ENCODE measurements around the gene RHCG.

- no peak for TF ChIP-seq RAD21 (IDR thresholded peaks at IDR 0.05; ENCODE audit: low read length)
- no peak for TF ChIP-seq CTCF (IDR thresholded peaks at IDR 0.05)
- no peak for TF ChIP-seq POLR2AphosphoS5 (IDR thresholded peaks at IDR 0.05; ENCODE audit: low read depth, low read length)
- no peak for TF ChIP-seq MEF2A (IDR thresholded peaks at IDR 0.05; ENCODE audit: borderline replicate concordance, low read depth)
- TF ChIP-seq NFIC (IDR thresholded peaks at IDR 0.05; ENCODE audit: borderline replicate concordance) = no peak
- TF ChIP-seq SIN3A (IDR thresholded peaks at IDR 0.05; ENCODE audit: borderline replicate concordance, low read depth, low read length) = no peak
- no peak for TF ChIP-seq EZH2phosphoT487 (IDR thresholded peaks at IDR 0.05; ENCODE audit: borderline replicate concordance, low read depth)
- TF ChIP-seq TAF1 (IDR thresholded peaks at IDR 0.05; ENCODE audit: borderline replicate concordance, low read depth, low read length) = no peak
- TF ChIP-seq TEAD4 (IDR thresholded peaks at IDR 0.05; ENCODE audit: borderline replicate concordance, insufficient read depth) = no peak
- TF ChIP-seq USF1 (IDR thresholded peaks at IDR 0.05; ENCODE audit: borderline replicate concordance, low read depth) = no peak
- TF ChIP-seq YY1 (IDR thresholded peaks at IDR 0.05; ENCODE audit: low read depth) = no peak
Measured at GRCh38 chr15:89521605-89522004, 25.2 kb upstream of the RHCG start.

All from SK-N-SH (cell line).